ENCODE data around the gene NUB1.

Gene NUB1

DNA sequence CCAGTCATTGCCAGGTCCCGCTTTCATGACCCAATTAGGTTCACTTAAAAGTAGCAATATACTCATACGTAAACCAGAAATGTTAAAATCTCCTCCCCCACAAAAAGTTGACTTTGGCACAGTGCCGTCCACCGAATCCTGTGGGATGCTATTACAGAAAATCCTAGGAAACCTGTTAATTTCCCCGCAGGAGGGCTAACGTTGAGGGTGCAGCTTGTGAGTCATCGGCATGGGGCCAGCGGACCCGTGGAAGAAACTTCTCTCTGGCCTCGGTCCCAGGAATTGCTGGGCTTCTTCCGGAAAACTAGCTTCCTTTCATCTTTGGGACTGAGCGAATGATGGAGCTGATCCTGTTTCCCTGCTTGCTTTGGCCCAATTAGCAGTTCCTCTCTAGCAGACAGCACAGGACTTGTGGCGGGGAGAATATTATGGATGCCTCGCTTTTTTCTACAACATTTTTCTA is 84.9 kb downstream of the NUB1 start:
- DNase-seq (ENCODE audit: low read depth): no peak

DNA sequence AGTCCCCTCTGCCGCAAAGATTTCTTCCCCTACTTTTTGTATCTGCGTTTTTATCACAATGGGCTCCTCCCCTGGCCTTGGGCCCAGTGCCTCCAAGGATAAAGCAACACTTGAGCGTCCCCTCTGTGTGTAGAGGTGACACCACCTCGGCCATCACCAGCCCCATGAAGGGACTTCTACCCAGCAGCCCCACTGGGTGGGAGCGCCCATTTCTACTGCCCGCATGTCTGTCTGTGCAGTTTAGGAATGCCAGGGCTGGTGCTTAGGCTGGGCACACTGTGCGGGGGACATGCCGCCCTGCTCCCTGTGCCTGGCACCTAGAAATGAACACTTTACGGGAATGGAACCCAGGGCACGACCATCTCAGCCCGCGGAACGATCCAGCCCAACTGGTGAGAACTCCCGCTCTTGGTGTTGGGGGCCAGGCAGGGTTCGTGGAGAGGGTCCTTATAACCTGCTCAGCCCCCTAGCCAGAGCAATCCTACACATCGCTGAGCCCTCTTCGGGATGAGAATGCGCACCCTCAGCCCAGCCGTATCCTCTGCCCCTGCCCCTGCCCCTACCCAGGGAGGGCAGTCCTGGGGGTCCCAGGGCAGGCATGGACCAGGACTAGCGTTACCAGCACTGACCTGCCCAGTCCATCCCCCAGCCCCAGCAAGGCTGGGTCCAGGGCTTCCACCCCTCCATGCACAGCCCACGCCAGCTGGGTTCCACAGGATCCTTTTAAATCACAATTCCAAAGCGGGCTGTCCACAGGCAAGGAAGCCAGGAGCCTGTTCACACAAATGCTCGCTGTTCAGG is 85.5 kb downstream of the NUB1 start:
- no peak for DNase-seq (ENCODE audit: low read depth)

DNA sequence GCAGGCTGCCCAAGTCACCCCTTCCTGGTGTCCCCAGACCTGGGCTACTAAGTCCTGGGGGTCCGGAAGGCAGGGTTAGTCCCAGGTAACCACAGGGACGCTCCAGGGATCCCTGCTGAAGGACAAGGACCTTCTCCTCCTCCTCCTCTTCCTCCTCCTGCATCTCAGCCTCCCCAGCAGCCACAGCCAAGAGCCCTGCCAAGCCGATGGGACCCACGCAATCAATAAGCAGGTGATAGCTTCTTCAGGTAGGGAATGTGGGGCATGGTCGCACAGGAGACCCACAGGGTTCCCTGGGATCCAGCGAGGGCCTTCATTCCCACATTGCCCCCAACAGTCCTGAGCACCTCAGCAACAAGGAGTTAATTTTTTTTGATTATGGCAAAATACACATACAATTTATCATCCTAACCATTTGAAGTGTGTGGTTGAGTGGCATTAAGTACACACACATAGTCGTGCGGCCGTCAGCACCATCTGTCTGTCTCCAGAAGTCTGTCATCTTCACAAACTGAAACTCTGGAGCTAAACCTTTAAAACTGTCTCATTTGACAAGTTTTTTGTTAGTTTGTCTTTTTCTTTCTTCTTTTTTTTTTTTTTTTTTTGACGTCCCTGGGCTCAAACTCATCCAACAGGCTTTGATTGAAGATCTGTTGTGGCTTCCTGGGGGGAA is 86.2 kb downstream of the NUB1 start:
- no peak for DNase-seq (ENCODE audit: low read depth)

Measured in activated T-cell treated with anti-CD3 and anti-CD28 coated beads for 48 hours (primary cell).